Placental epithelial cell (primary cell): Measurements from ENCODE around the gene EWSR1. TPM values are rescaled to one million over a fixed set of nuclear protein-coding genes. Genes with fewer than 3 reads are reported as not detected.

Source experiments
- small RNA-seq: library from RNA; depleted of rRNA; stranded (forward); fragments of <200 nt; gene quantifications from one replicate; pipeline ENCODE3, GENCODE V24; 2012
- total RNA-seq: library from RNA; depleted of rRNA; stranded (reverse); fragments of >200 nt; gene quantifications from 2 replicates; pipeline ENCODE4 v1.2.3, GENCODE V29; 2012

Gene EWSR1
- 133 and 241 TPM in 2 replicates for total RNA-seq

GRCh38 chr22:29267858-29268510, at the start of gene EWSR1, which contains the start of gene RHBDD3:
Gene EWSR1 (plus strand): TSS chr22:29268268. CDS start chr22:29268337, 69 bp downstream.
Gene RHBDD3 (minus strand): TSS chr22:29267981. CDS start chr22:29265626, 2,355 bp downstream.

GRCh38 chr22:29306175-29306834, 38.2 kb downstream of the EWSR1 start, which contains the start of gene GAS2L1:
Gene GAS2L1 (plus strand): TSS chr22:29306650. CDS start chr22:29308106, 1,456 bp downstream.

GRCh38 chr22:29315286-29316140, 47.4 kb downstream of the EWSR1 start, which contains the start of gene RASL10A:
Gene RASL10A (minus strand): TSS chr22:29315697. CDS start chr22:29315246, 451 bp downstream.

Small RNAs within 50 kb of the gene (small RNA-seq; reads per million reads assigned to genes)
- gene MIR3653: not detected

Other genes starting within 250 kb of the EWSR1 start
- gene C22orf31, start 206.4 kb upstream of the EWSR1 start, total RNA-seq: 0.39 TPM in 1 of 2 replicates, not detected in the other
- 18.9 and 24.3 TPM in 2 replicates for gene KREMEN1, start 195.2 kb upstream of the EWSR1 start, total RNA-seq
- 0.54 and 3.5 TPM in 2 replicates for gene EMID1, start 62.4 kb upstream of the EWSR1 start, total RNA-seq
- gene RHBDD3, start 287 bp upstream of the EWSR1 start, total RNA-seq: 27.7 and 27.9 TPM in 2 replicates
- gene GAS2L1, start 38.4 kb downstream of the EWSR1 start, total RNA-seq: 16.1 and 17.5 TPM in 2 replicates
- under 0.01 TPM in 1 of 2 replicates, not detected in the other for gene RASL10A, start 47.4 kb downstream of the EWSR1 start, total RNA-seq
- 53.8 and 103 TPM in 2 replicates for gene AP1B1, start 120.3 kb downstream of the EWSR1 start, total RNA-seq
- not detected in 2 replicates for gene RFPL1, start 170.3 kb downstream of the EWSR1 start, total RNA-seq
- 0.39 and 0.43 TPM in 2 replicates for gene NEFH, start 211.9 kb downstream of the EWSR1 start, total RNA-seq